Globus pallidus (tissue), 1 donor: ENCODE results near the gene AKAP11.
"Not testable (repeated sequence)": the region's sequence is repeated elsewhere in the genome, so short reads cannot be mapped to it uniquely, and the experiment has no call there.

Source experiments
- DNase-seq: peaks from one replicate; pipeline ENCODE4 v3.0.0-alpha.2; 2015; ENCODE audit warnings: low spot score

AKAP11 gene

GRCh38 chr13:42272115-42272803 lies at the start of gene AKAP11:
Gene AKAP11 (plus strand): TSS chr13:42272152. CDS start chr13:42286349, 14,197 bp downstream.
- peak; percentile 47 for DNase-seq

GRCh38 chr13:42223681-42224080 lies 48.3 kb upstream of the AKAP11 start:
- DNase-seq: no peak

GRCh38 chr13:42225051-42225450 lies 46.9 kb upstream of the AKAP11 start:
- no peak for DNase-seq

- DNase-seq: not testable (repeated sequence)
These were observed 45.2 kb upstream of the AKAP11 start for GRCh38 chr13:42226759-42227158.

GRCh38 chr13:42228527-42228926 lies 43.4 kb upstream of the AKAP11 start:
- DNase-seq: no peak

GRCh38 chr13:42229287-42229686 lies 42.7 kb upstream of the AKAP11 start:
- no peak for DNase-seq

GRCh38 chr13:42232671-42233070 lies 39.3 kb upstream of the AKAP11 start:
- no peak for DNase-seq

- DNase-seq: no peak
These were observed 38.2 kb upstream of the AKAP11 start for GRCh38 chr13:42233726-42234125.

- no peak for DNase-seq
These were observed 32.8 kb upstream of the AKAP11 start for GRCh38 chr13:42239161-42239560.

GRCh38 chr13:42239644-42240043 lies 32.3 kb upstream of the AKAP11 start:
- DNase-seq: no peak

GRCh38 chr13:42246541-42246940 lies 25.4 kb upstream of the AKAP11 start:
- no peak for DNase-seq

GRCh38 chr13:42247883-42248282 lies 24.1 kb upstream of the AKAP11 start:
- no peak for DNase-seq

- no peak for DNase-seq
These were observed 16.1 kb upstream of the AKAP11 start for GRCh38 chr13:42255886-42256285.

- no peak for DNase-seq
These were observed 13.2 kb upstream of the AKAP11 start for GRCh38 chr13:42258747-42259146.

- no peak for DNase-seq
These were observed 12.4 kb upstream of the AKAP11 start for GRCh38 chr13:42259515-42259914.

GRCh38 chr13:42260903-42261654 lies 10.9 kb upstream of the AKAP11 start:
- DNase-seq: no peak

GRCh38 chr13:42266473-42266872 lies 5.5 kb upstream of the AKAP11 start:
- no peak for DNase-seq

- DNase-seq: no peak
These were observed 1.6 kb upstream of the AKAP11 start for GRCh38 chr13:42270160-42270856.

GRCh38 chr13:42270857-42271215 lies 1.1 kb upstream of the AKAP11 start:
- no peak for DNase-seq

GRCh38 chr13:42271337-42272114 lies 426 bp upstream of the AKAP11 start:
- DNase-seq: peak; percentile 98

GRCh38 chr13:42272804-42273175 lies 838 bp downstream of the AKAP11 start:
- DNase-seq: peak; percentile 11

GRCh38 chr13:42274386-42275097 lies 2.6 kb downstream of the AKAP11 start:
- no peak for DNase-seq
